ENCODE results near the gene PPM1N. TPM values are rescaled to one million over a fixed set of nuclear protein-coding genes. Genes with fewer than 3 reads are reported as not detected.

PPM1N gene
- total and polyA plus RNA-seq, 2 of the 13 experiments (the other 11 are each of a cell fraction or from before 2014, with no cell fraction given), result 0.31 to 1.8 TPM

DNA sequence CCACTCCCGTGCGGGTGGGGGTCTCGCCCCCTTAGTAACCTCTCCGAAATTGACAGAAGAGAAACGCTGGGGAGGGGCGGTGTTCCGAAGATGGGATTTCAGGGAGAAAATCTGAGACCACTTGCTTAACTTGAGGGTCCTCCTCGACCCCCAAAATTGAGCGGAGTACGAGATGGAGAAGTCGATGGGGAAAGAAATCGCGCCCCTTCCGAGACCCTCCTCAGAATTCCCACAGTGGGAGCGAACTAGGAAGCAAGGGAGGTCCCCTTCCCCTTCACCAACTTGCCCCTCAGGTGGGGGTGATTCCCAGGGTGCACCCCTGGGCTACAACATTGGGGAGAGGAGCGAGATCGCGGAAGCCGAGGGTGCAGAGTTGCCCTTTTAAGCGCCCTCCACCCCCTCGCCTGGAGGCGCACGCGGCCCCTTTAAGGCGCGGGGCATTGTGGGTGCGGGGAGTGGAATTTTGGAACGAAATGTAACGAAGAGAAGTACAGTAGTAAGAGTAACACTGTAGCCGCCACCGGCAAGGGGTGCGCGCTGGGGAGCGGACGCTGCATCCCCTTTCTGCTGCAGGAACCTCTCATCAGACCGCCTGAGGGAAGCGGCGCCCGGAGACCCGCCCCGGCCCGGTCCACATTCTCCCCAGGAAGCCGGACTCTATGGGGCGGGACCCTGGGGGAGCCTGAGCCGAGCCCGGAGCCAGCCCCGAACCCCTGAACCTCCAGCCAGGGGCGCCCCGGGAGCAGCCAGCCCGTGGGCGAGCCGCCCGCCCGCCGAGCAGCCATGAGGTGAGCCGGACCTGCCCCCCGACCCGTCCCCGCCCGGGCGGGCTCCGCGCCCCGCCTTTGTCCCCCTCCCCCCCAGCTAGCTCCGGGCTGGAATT, 9.0 kb downstream of the PPM1N start, which contains the start of gene VASP (continued):
- TF ChIP-seq, protein P1, sequence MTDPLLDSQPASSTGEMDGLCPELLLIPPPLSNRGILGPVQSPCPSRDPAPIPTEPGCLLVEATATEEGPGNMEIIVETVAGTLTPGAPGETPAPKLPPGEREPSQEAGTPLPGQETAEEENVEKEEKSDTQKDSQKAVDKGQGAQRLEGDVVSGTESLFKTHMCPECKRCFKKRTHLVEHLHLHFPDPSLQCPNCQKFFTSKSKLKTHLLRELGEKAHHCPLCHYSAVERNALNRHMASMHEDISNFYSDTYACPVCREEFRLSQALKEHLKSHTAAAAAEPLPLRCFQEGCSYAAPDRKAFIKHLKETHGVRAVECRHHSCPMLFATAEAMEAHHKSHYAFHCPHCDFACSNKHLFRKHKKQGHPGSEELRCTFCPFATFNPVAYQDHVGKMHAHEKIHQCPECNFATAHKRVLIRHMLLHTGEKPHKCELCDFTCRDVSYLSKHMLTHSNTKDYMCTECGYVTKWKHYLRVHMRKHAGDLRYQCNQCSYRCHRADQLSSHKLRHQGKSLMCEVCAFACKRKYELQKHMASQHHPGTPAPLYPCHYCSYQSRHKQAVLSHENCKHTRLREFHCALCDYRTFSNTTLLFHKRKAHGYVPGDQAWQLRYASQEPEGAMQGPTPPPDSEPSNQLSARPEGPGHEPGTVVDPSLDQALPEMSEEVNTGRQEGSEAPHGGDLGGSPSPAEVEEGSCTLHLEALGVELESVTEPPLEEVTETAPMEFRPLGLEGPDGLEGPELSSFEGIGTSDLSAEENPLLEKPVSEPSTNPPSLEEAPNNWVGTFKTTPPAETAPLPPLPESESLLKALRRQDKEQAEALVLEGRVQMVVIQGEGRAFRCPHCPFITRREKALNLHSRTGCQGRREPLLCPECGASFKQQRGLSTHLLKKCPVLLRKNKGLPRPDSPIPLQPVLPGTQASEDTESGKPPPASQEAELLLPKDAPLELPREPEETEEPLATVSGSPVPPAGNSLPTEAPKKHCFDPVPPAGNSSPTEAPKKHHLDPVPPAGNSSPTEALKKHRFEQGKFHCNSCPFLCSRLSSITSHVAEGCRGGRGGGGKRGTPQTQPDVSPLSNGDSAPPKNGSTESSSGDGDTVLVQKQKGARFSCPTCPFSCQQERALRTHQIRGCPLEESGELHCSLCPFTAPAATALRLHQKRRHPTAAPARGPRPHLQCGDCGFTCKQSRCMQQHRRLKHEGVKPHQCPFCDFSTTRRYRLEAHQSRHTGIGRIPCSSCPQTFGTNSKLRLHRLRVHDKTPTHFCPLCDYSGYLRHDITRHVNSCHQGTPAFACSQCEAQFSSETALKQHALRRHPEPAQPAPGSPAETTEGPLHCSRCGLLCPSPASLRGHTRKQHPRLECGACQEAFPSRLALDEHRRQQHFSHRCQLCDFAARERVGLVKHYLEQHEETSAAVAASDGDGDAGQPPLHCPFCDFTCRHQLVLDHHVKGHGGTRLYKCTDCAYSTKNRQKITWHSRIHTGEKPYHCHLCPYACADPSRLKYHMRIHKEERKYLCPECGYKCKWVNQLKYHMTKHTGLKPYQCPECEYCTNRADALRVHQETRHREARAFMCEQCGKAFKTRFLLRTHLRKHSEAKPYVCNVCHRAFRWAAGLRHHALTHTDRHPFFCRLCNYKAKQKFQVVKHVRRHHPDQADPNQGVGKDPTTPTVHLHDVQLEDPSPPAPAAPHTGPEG (CRISPR knock-in tag; IDR thresholded peaks at IDR 0.05), result no peak
- TF ChIP-seq, protein P2, sequence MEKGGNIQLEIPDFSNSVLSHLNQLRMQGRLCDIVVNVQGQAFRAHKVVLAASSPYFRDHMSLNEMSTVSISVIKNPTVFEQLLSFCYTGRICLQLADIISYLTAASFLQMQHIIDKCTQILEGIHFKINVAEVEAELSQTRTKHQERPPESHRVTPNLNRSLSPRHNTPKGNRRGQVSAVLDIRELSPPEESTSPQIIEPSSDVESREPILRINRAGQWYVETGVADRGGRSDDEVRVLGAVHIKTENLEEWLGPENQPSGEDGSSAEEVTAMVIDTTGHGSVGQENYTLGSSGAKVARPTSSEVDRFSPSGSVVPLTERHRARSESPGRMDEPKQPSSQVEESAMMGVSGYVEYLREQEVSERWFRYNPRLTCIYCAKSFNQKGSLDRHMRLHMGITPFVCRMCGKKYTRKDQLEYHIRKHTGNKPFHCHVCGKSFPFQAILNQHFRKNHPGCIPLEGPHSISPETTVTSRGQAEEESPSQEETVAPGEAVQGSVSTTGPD (CRISPR knock-in tag; IDR thresholded peaks at IDR 0.05), result no peak
- no peak for TF ChIP-seq CHD4 (IDR thresholded peaks at IDR 0.05; ENCODE audit: borderline replicate concordance, low read length)
- peak; percentile 75; the same call in 1 of the 2 replicates for TF ChIP-seq SP4 (CRISPR knock-in tag; IDR thresholded peaks at IDR 0.05)
- no peak for TF ChIP-seq ZSCAN29 (CRISPR knock-in tag; conservative IDR thresholded peaks at IDR 0.05)
- no peak for TF ChIP-seq NR2F2 (IDR thresholded peaks at IDR 0.05; ENCODE audit: borderline replicate concordance, low read depth)
- TF ChIP-seq MYC (CRISPR knock-in tag; IDR thresholded peaks at IDR 0.05; ENCODE audit: borderline replicate concordance), result peak; percentile 61; the same call in 1 of the 2 replicates
- TF ChIP-seq SETDB1 (CRISPR knock-in tag; IDR thresholded peaks at IDR 0.05; ENCODE audit: borderline replicate concordance), result no peak
- no peak for TF ChIP-seq FOXP1 (IDR thresholded peaks at IDR 0.05)
- TF ChIP-seq FOXP1 (CRISPR knock-in tag; IDR thresholded peaks at IDR 0.05), result no peak
- TF ChIP-seq ZZZ3 (CRISPR knock-in tag; IDR thresholded peaks at IDR 0.05; ENCODE audit: borderline replicate concordance), result no peak
- TF ChIP-seq ZNF629 (CRISPR knock-in tag; conservative IDR thresholded peaks at IDR 0.05), result peak; percentile 51; the same call in 1 of the 2 replicates
- no peak for TF ChIP-seq ZNF589 (CRISPR knock-in tag; conservative IDR thresholded peaks at IDR 0.05)
- TF ChIP-seq ZNF432 (CRISPR knock-in tag; IDR thresholded peaks at IDR 0.05; ENCODE audit: borderline replicate concordance), result no peak
- TF ChIP-seq, protein P3, sequence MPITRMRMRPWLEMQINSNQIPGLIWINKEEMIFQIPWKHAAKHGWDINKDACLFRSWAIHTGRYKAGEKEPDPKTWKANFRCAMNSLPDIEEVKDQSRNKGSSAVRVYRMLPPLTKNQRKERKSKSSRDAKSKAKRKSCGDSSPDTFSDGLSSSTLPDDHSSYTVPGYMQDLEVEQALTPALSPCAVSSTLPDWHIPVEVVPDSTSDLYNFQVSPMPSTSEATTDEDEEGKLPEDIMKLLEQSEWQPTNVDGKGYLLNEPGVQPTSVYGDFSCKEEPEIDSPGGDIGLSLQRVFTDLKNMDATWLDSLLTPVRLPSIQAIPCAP (CRISPR knock-in tag; IDR thresholded peaks at IDR 0.05; ENCODE audit: low read depth), result no peak
- no peak for TF ChIP-seq ADNP (CRISPR knock-in tag; IDR thresholded peaks at IDR 0.05)
- no peak for TF ChIP-seq PRMT3 (CRISPR knock-in tag; IDR thresholded peaks at IDR 0.05; ENCODE audit: borderline replicate concordance, low read depth)
- no peak for TF ChIP-seq SMAD1 (CRISPR knock-in tag; IDR thresholded peaks at IDR 0.05; ENCODE audit: borderline replicate concordance, low read depth)
- TF ChIP-seq FOSL2 (CRISPR knock-in tag; IDR thresholded peaks at IDR 0.05), result peak; percentile 74
- TF ChIP-seq, protein P4, sequence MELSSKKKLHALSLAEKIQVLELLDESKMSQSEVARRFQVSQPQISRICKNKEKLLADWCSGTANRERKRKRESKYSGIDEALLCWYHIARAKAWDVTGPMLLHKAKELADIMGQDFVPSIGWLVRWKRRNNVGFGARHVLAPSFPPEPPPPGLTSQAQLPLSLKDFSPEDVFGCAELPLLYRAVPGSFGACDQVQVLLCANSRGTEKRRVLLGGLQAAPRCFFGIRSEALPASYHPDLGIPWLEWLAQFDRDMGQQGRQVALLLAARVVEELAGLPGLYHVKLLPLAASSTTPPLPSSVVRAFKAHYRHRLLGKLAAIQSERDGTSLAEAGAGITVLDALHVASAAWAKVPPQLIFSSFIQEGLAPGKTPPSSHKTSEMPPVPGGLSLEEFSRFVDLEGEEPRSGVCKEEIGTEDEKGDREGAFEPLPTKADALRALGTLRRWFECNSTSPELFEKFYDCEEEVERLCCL (CRISPR knock-in tag; IDR thresholded peaks at IDR 0.05; ENCODE audit: borderline replicate concordance), result no peak
- no peak for TF ChIP-seq MBNL3 (CRISPR knock-in tag; conservative IDR thresholded peaks at IDR 0.05)
